ENCODE results near the gene HSD17B4.

HSD17B4 gene

DNA sequence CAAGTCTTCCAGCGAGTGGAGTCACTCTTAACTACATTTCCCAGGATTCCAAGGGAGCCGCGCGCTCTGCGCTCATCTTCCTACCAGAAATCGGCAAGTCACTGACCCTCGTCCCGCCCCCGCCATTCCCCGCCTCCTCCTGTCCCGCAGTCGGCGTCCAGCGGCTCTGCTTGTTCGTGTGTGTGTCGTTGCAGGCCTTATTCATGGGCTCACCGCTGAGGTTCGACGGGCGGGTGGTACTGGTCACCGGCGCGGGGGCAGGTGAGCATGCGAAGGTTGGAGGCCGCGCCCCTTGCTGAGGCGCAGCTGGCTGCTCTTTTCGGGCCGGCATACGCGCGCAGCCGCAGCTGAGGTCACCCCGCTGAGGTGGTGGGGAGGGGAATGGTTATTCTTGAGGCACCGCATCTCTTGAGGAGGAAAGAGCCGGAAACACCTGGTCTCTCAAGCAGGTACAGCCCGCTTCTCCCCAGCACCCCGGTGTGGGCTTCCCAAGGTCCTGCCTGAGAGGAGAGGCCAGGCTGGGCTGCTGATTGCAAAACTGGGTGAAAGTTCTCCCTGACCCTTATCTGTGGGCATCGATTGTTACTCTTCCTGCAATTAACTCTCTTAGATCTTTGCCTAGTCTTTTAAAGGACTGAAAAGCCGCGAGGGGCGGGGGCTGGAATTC lies at the start of gene HSD17B4:
HSD17B4 (plus strand) TSS at position 125 of the 667 bp plus-strand sequence; CDS start at position 204, 79 bp downstream.
- H3K36me3 ChIP-seq (ENCODE audit: control insufficient read depth, insufficient read depth, low read length) = no peaks in the 10 kb centered on the region
- no peak for DNase-seq (ENCODE audit: low read depth, low spot score)
- no peak within 1 kb of the TSS for H3K27ac ChIP-seq (ENCODE audit: low read length)
- H3K4me3 ChIP-seq (ENCODE audit: low read length) = peak within 1 kb of the TSS; percentile 50; the same call in 1 of the 2 replicates
- H3K9me3 ChIP-seq (ENCODE audit: control insufficient read depth, insufficient read depth, low read length) = no peaks in the 10 kb centered on the region; the same call in 1 of the 2 replicates
- no CpG with 5 or more reads among the region's 42 CpGs for WGBS (ENCODE audit: insufficient coverage, insufficient read length)
- no peaks in the 10 kb centered on the region for H3K4me1 ChIP-seq (ENCODE audit: control insufficient read depth, insufficient read depth, low read length)
- no peaks in the 10 kb centered on the region for H3K27me3 ChIP-seq (ENCODE audit: control insufficient read depth, insufficient read depth, low read length)

DNA sequence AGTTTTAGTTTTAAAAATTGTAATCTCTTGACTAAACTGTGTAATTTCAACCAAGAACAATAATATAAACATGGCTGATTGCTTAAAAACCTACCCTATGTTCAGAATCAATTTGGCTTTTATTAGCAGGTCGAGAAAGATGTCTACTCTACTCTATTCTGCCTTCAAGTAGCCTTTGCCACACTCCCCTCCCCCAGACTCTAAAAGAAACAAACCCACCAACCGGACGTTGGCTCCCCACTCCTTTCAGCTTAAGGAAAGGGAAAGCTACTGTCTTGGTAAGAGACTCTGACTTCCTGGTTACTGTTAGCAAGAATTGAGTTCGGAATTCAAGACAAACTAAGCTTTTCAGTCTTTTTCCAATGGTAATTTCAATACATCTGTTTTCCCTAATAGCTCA lies 49.7 kb upstream of the HSD17B4 start:
- DNase-seq (ENCODE audit: low read depth, low spot score) = no peak
- H3K9me3 ChIP-seq (ENCODE audit: control insufficient read depth, insufficient read depth, low read length) = no peaks in the 10 kb centered on the region
- WGBS (ENCODE audit: insufficient coverage, insufficient read length) = no CpG with 5 or more reads among the region's 4 CpGs
- no peaks in the 10 kb centered on the region for H3K27me3 ChIP-seq (ENCODE audit: control insufficient read depth, insufficient read depth, low read length)
- H3K36me3 ChIP-seq (ENCODE audit: control insufficient read depth, insufficient read depth, low read length) = no peaks in the 10 kb centered on the region
- no peak overlapping the region for H3K4me3 ChIP-seq (ENCODE audit: low read length)
- no peaks in the 10 kb centered on the region for H3K4me1 ChIP-seq (ENCODE audit: control insufficient read depth, insufficient read depth, low read length)
- no peak overlapping the region for H3K27ac ChIP-seq (ENCODE audit: low read length)

- no CpG with 5 or more reads among the region's 2 CpGs for WGBS (ENCODE audit: insufficient coverage, insufficient read length)
- Histone ChIP-seq H3K4me1 (ENCODE audit: control insufficient read depth, insufficient read depth, low read length) (no peaks in the 10 kb centered on the region), H3K36me3 (ENCODE audit: control insufficient read depth, insufficient read depth, low read length) (no peaks in the 10 kb centered on the region), H3K9me3 (ENCODE audit: control insufficient read depth, insufficient read depth, low read length) (no peaks in the 10 kb centered on the region), H3K27ac (ENCODE audit: low read length) (no peak overlapping the region), H3K4me3 (ENCODE audit: low read length) (no peak overlapping the region), H3K27me3 (ENCODE audit: control insufficient read depth, insufficient read depth, low read length) (no peaks in the 10 kb centered on the region)
- DNase-seq (ENCODE audit: low read depth, low spot score) = no peak
These were observed 48.3 kb upstream of the HSD17B4 start for GRCh38 chr5:119404033-119404432.

DNA sequence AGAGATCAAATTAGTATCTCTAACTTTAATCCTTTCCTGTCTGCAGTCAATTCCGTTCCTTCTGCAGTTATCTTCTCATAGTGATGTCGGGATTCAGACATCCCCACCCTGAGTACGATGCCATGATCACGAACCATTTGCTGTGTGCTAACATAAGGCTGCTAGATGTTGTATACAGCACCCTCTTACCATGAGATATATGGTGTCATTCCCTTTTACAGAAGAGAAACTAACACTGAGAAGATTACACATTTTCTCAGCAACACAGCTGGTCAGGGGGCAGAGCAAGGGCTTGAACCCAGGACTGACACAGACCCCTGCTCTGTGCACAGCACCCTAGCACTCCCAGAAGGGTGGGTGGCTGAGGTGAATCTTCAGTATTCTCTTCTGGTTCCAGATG lies 46.9 kb upstream of the HSD17B4 start:
- Histone ChIP-seq H3K27ac (ENCODE audit: low read length) (no peak overlapping the region), H3K4me3 (ENCODE audit: low read length) (no peak overlapping the region), H3K9me3 (ENCODE audit: control insufficient read depth, insufficient read depth, low read length) (no peaks in the 10 kb centered on the region), H3K27me3 (ENCODE audit: control insufficient read depth, insufficient read depth, low read length) (no peaks in the 10 kb centered on the region), H3K4me1 (ENCODE audit: control insufficient read depth, insufficient read depth, low read length) (no peaks in the 10 kb centered on the region), H3K36me3 (ENCODE audit: control insufficient read depth, insufficient read depth, low read length) (no peaks in the 10 kb centered on the region)
- WGBS (ENCODE audit: insufficient coverage, insufficient read length) = no CpG with 5 or more reads among the region's 4 CpGs
- DNase-seq (ENCODE audit: low read depth, low spot score) = no peak

DNA sequence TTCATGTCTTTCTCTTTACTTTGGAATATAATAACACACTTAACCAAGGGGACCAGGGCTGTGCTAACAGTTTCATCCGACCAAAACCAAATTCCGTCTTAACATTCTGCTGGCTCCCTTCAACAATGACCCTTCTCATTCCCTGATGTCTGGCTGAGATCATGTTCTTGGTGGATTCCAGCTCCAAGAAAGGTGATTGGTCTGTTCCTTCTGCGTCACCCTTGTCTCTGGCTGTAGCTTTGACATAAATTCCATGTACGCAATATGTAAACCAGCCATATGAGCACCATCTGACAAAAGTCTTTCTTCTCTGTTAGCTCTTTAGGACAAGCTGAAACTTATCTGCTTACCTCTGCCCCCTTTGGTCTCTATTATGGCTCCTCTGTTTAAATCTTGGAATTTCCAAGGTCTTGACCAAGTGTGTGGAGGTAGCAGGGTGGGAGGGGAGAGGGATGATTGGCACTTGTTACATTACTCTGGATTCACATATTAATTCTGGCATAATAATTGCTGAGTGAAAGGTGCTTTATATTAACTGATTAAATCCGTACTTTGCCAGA lies 45.7 kb upstream of the HSD17B4 start:
- H3K36me3 ChIP-seq (ENCODE audit: control insufficient read depth, insufficient read depth, low read length) = no peaks in the 10 kb centered on the region
- no peak overlapping the region for H3K4me3 ChIP-seq (ENCODE audit: low read length)
- WGBS (ENCODE audit: insufficient coverage, insufficient read length) = no CpG with 5 or more reads among the region's 5 CpGs
- no peaks in the 10 kb centered on the region for H3K27me3 ChIP-seq (ENCODE audit: control insufficient read depth, insufficient read depth, low read length)
- H3K9me3 ChIP-seq (ENCODE audit: control insufficient read depth, insufficient read depth, low read length) = no peaks in the 10 kb centered on the region
- H3K27ac ChIP-seq (ENCODE audit: low read length) = no peak overlapping the region
- DNase-seq (ENCODE audit: low read depth, low spot score) = no peak
- H3K4me1 ChIP-seq (ENCODE audit: control insufficient read depth, insufficient read depth, low read length) = no peaks in the 10 kb centered on the region

- Histone ChIP-seq H3K9me3 (ENCODE audit: control insufficient read depth, insufficient read depth, low read length) (no peaks in the 10 kb centered on the region), H3K27me3 (ENCODE audit: control insufficient read depth, insufficient read depth, low read length) (no peaks in the 10 kb centered on the region), H3K36me3 (ENCODE audit: control insufficient read depth, insufficient read depth, low read length) (no peaks in the 10 kb centered on the region), H3K4me1 (ENCODE audit: control insufficient read depth, insufficient read depth, low read length) (no peaks in the 10 kb centered on the region), H3K4me3 (ENCODE audit: low read length) (no peak overlapping the region), H3K27ac (ENCODE audit: low read length) (no peak overlapping the region)
- DNase-seq (ENCODE audit: low read depth, low spot score) = no peak
- no CpG with 5 or more reads among the region's 3 CpGs for WGBS (ENCODE audit: insufficient coverage, insufficient read length)
These were observed 43.0 kb upstream of the HSD17B4 start for GRCh38 chr5:119409235-119409815.

DNA sequence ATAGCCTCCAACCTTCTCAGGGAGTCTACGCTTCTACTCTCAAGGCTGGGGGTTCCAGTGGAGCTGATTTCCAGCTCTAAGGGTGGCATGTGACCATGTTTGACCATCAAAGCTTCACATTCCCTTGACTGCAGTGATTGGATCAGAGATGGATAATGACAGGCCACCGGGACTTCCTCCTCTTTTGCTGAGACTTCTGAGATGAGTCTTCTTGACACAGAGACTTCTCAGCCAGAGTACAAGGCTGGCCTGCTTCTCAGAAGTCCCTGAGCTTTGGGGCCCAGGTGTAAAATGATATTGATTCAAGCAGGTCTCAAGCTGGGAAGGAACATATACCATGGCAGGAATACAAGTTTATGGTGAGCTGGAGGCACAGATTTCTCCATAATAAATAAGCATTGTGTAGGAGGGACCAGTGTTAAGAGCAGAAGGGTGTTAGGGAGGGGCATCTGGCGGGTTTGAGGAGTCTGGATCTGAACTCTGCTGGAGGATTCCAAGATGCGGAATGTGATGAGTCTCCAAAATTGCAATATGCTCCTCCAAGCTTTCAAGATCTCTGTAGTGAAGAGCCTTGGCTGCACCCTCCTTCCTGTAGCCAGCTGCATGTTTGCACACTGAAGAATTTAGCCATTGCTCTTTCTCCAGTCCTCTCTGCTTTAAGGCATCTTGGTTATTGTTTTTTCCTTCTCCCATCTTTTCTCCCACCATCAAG lies 41.7 kb upstream of the HSD17B4 start:
- WGBS (ENCODE audit: insufficient coverage, insufficient read length) = no CpG with 5 or more reads among the region's 4 CpGs
- DNase-seq (ENCODE audit: low read depth, low spot score) = no peak
- H3K27ac ChIP-seq (ENCODE audit: low read length) = no peak overlapping the region

GRCh38 chr5:119411361-119412278 lies 40.7 kb upstream of the HSD17B4 start:
- Histone ChIP-seq H3K27ac (ENCODE audit: low read length) (no peak overlapping the region), H3K4me3 (ENCODE audit: low read length) (peak overlapping the region; percentile 52; the same call in 1 of the 2 replicates), H3K9me3 (ENCODE audit: control insufficient read depth, insufficient read depth, low read length) (no peaks in the 10 kb centered on the region), H3K4me1 (ENCODE audit: control insufficient read depth, insufficient read depth, low read length) (no peaks in the 10 kb centered on the region), H3K36me3 (ENCODE audit: control insufficient read depth, insufficient read depth, low read length) (no peaks in the 10 kb centered on the region), H3K27me3 (ENCODE audit: control insufficient read depth, insufficient read depth, low read length) (no peaks in the 10 kb centered on the region)
- peak; percentile 63 for DNase-seq (ENCODE audit: low read depth, low spot score)
- WGBS (ENCODE audit: insufficient coverage, insufficient read length) = no CpG with 5 or more reads among the region's 15 CpGs

More for the DNA sequence above, 41.7 kb upstream of the HSD17B4 start:
- Histone ChIP-seq H3K9me3 (ENCODE audit: control insufficient read depth, insufficient read depth, low read length) (no peaks in the 10 kb centered on the region), H3K4me1 (ENCODE audit: control insufficient read depth, insufficient read depth, low read length) (no peaks in the 10 kb centered on the region), H3K4me3 (ENCODE audit: low read length) (no peak overlapping the region), H3K27me3 (ENCODE audit: control insufficient read depth, insufficient read depth, low read length) (no peaks in the 10 kb centered on the region), H3K36me3 (ENCODE audit: control insufficient read depth, insufficient read depth, low read length) (no peaks in the 10 kb centered on the region)

- no peak overlapping the region; the same call in 1 of the 2 replicates for H3K4me3 ChIP-seq (ENCODE audit: low read length)
- no peak overlapping the region for H3K27ac ChIP-seq (ENCODE audit: low read length)
- no CpG with 5 or more reads among the region's 9 CpGs for WGBS (ENCODE audit: insufficient coverage, insufficient read length)
These were observed 39.7 kb upstream of the HSD17B4 start for GRCh38 chr5:119412279-119413227.

More at GRCh38 chr5:119412279-119413227, 39.7 kb upstream of the HSD17B4 start:
- no peaks in the 10 kb centered on the region for H3K27me3 ChIP-seq (ENCODE audit: control insufficient read depth, insufficient read depth, low read length)
- H3K9me3 ChIP-seq (ENCODE audit: control insufficient read depth, insufficient read depth, low read length) = no peaks in the 10 kb centered on the region
- no peaks in the 10 kb centered on the region for H3K36me3 ChIP-seq (ENCODE audit: control insufficient read depth, insufficient read depth, low read length)
- no peaks in the 10 kb centered on the region for H3K4me1 ChIP-seq (ENCODE audit: control insufficient read depth, insufficient read depth, low read length)
- no peak for DNase-seq (ENCODE audit: low read depth, low spot score)

All from iPS DF 6.9 (cell line).